Fibroblast of skin of back (primary cell): ENCODE measurements around the gene SYNDIG1L.
A peak's percentile ranks its signal among the peaks of the same experiment; 100 is the strongest.
"Not testable (repeated sequence)": the region's sequence is repeated elsewhere in the genome, so short reads cannot be mapped to it uniquely, and the experiment has no call there.

ENCODE experiments used
- DNase-seq: peaks from one replicate; pipeline ENCODE4 v3.0.0-alpha.2; 2013

Gene SYNDIG1L

DNA sequence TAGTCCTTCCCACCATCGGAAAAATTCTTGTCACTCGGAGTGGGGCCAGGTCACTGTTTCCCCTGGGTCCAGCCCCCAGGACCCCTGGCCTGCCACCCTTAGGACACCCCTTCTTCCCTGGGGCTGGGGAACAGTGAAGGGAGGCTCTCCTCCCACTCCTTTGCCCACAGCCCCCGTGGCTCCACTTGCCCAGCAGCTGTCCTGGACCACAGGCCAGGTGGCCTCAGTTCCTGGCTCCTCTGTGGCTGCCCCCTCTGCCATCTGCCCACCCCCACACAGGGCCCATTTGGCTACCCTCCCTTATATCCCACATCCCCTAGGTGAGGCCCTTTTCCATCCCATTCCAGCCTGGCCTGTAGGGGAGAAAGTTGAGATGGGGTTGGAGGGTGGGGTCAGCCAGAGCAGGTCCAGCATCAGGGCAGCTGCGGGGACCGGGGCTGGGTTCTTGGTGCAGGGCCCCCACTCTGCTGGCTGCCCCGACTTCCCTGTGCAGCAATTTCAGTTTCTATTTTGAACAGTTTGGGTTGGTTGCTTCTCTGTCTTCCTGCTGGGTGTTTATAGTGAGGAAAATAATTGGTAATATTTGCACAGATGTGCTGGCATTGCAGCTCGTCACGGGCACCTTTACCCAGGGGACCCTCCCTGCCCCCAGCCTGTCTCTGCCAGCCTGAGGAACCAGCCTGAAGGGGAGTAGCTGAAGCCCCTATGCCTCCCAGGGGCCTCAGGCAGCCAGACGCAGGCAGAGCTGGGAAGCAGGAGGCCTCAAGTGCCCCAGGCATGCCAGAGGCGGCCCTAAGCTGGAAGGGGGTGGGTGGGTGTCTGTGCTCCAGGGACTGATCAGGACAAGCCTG, 23.4 kb downstream of the SYNDIG1L start:
- no peak for DNase-seq

DNA sequence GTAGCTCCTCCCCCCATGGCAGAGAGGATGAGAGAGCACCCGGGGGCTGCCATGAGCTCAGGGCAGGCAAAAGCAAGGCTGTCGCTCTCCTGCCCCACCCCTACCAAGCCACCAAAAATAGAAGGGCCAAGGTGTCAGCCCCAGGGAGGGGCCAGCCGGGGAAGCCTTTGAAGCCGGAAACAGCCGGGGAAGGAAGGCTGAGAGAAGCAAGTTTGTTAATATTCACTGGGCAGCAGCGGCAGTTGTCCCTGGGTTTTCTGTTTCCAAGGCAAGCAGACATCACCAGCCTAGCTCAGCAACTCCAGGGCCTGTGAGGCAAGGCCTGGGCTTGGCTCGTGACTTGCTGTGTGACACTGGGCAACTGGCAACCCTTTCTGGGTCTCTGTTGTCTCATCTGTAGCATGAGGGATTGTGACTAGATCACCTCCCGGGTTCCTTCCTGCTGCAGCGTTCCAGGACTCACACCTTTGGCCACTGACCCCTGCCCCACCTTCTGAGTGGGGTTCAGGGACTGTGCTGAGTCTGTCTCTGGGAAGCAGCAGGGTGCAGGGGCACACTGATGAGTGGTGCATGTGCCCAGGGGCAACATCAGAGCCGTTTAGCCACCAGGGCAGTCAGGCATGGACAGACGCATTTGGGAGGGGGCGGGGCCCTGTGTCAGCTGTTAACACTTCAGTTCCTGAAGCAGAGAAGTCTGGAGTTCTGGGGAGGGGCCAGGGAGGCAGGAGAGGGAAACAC, 24.3 kb downstream of the SYNDIG1L start:
- DNase-seq: peak; percentile 1

DNA sequence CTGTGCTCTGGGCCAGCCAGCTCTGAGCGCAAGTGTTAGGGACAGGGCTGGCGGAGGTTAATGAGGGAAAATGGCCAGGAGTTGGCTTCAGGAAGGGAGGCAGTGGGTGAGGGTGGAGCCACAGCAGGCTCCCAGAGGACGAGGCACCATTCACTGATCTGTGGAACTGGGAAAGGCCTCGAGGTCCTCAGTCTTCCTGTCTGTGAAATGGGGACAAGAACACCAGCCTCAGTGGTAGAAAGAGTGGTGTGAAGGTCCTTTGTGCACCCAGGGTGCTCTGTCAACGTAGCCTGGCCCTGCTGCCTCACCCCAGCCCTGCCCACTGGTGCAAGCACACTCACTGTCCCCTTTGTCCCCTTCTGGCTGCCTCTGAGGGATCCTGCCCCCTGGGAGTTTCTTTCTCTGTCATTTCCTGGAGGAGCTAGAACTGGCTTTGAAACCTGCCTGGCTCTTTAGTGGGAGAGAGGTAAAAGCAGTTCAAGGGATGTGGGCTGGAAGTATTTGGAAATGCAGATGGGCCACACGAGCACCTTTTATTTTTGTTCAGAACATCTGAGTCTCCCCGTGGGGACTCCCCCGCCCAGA, 25.0 kb downstream of the SYNDIG1L start:
- DNase-seq: no peak

DNA sequence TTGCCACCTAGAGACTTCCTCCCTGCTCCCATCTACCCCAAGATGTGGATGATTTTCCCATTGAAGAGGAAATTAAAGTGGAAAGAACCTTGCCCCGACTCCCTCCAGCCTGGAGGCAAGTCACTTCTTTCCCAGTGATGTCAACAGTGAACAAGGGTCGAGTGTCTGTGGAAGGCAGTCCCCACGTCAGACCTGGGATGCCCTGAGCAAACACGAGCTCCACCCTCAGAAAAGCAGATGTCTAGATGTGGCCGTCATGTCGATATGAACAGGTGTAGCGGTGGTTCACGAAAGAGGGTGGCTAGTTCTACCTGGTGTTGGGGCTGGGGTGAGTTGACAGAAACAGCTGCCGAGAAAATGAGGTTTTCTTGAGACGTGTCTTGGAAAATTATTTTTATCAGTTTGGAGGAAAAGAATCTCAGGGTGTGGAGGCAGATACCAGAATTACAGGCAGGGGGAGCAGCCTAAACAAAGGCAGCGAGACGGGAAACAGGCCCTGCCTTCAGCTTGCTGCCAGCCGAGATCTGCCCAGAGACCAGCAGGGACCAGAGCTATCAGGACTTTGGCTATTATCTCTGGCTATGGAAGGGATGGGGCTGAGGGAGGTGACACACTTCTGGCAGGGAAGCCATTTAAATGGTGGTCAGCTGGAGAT, 25.9 kb downstream of the SYNDIG1L start:
- no peak for DNase-seq

DNA sequence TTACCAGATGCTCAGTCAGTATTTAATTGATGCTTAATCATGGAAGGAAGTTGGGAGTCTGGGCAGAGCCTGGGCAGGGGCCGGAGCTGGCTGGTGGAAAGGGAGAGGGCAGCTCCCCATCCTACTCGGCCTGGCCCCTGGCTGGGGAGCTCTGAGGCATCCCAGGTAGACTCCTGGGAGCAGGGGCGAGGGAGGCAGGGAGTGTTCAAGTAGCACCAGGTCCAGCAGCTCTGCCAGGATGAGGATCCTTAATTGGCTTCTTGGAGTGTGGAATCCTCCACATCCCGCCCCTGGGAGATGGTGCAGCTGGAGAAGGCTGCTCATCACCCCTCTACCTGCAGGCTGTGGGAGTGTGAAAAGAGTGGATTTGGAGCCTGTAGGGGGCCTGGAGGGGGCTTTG, 30.9 kb downstream of the SYNDIG1L start:
- no peak for DNase-seq

DNA sequence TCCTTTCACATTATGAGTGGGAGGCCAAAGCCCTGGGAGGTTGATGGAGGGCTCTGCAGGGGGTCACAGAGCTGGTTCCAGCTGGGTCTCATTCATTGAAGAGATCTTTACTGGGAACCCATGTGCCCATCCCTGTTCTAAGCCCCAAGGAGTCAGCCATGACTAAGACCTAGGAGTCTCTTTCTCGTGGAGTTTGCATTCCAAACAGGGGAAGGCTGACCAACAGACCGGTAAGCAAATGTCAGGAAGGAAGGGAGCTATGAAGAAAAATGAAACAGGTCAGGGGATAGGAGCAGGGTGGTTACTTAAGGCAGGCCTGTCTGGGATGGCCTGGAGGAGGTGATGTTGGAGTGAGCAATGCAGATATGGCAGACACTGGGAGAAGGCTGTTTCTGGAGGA, 31.5 kb downstream of the SYNDIG1L start:
- no peak for DNase-seq

DNA sequence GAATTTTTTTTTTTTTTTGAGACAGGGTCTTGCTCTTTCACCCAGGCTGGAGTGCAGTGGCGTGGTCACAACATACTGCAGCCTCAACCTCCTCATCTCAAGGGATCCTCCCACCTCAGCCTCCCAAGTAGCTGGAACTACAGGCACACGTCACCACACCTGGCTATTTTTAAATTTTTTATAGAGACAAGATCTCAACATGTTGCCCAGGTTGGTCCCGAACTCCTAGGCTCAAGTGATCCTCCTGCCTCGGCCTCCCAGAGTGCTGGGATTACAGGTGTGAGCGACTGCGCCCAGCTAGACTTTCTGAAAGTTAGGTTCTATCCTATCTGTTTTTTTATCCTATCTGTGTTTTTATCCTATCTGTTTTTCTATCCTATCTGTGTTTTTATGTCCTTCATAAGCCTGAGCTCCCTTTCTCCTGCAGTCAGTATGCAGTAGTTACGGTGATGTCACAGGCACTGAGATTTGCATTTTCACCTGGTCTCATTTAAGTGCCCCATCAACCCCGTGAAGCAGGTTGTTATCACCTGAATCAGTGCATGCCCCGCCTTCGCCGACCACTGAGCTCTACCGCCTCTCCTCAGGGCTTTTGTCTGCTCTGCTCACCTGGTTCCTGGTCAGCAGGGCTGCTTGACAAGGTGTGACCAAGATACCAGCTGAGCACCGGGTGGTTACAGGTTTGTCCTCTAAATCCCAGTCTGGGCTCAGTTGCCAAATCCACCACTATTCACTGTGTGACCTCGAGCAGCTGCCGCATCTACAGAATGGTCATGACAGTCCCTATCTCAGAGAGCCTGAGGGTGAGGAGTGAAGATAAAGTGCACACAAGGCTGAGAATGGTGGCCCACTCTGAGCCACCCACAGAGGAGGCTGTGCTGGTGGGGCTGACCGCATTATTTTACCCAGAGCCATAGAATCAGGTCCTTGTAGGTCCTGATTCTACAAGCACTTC, 33.1 kb downstream of the SYNDIG1L start:
- DNase-seq: no peak

DNA sequence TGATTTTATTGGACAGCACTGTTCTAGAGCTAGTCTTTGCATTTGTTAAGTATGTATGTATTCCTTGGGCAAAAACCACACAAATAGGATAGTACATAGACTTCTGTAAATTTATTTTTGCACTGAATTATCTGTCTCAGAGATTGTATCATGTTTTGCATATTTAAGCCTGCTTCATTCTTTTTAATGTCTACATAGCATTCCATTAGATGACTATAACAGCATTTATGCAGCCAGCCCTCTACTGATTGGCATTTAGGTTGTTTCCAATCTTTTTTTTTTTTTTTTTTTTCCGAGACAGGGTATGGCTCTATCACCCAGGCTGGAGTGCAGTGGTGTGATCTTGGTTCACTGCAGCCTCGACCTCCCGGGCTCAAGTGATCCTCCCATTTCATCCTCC, 34.5 kb downstream of the SYNDIG1L start:
- peak; percentile 13 for DNase-seq

DNA sequence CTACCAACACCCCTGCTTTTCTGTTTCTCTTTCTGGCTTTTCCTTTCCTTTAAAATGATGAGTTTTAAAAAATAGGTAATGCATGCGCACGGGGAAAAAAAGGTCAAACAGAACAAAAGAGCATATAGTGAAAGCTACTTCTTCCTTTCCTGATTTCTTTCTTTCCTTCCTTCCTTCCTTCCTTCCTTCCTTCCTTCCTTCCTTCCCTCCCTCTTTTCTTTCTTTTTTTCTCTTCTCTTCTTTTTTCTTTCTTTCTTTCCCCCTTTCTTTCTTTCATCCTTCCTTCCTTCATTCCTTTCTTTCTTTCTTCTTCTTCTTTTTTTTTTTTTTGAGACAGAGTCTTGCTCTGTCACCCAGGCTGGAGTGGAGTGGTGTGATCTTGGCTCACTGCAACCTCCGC, 35.5 kb downstream of the SYNDIG1L start:
- DNase-seq: not testable (repeated sequence)

DNA sequence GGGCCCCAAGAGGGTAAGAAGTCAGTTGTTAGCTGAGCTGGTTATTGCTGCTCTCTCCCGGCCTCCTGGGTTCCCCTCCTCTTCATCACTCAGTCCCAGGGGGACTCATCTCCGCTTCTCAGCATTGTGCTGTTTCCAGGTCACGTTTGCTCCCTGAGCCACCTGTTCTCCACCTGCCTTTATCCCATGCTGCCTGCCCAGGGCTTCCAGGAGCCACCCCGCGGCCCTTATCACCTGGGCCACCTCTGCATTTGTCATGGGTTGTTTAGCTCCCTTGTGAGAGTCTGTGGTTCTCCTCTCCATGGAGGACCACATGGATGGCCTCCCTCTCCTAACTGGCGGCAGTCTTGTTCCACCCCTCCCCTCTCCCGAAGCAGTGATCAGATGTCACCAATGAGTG, 36.0 kb downstream of the SYNDIG1L start:
- DNase-seq: no peak

DNA sequence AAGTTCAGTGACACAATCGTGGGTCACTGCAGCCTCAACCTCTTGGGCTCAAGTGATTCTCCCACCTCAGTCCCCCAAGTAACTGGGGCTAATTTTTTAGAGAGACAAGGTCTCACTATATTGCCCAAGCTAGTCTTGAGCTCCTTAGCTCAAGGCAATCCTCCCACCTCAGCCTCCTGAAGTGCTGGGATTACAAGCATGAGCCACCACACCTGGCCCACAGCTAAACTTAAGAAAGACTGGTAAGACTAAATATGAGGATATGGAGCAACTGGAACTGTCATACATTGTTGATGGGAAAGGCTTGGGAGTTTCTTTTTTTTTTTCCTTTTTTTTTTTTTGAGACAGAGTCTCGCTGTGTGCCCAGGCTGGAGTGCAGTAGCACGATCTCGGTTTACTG, 43.8 kb downstream of the SYNDIG1L start:
- DNase-seq: no peak

DNA sequence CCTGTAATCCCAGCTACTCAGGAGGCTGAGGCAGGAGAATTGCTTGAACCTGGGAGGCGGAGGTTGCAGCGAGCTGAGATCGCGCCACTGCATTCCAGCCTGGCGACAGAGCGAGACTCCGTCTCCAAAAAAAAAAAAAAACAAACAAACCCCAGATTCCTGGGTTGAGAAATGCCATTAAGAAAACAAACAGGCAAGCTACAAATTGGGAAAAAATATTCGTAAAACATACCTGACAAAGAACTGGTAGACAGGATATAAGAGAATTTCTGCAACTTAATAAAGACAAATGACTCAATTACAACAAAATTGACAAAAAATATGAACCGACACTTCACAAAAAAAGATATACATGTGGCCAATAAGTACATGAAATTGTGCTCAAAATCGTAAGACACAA, 44.4 kb downstream of the SYNDIG1L start:
- DNase-seq: not testable (repeated sequence)

DNA sequence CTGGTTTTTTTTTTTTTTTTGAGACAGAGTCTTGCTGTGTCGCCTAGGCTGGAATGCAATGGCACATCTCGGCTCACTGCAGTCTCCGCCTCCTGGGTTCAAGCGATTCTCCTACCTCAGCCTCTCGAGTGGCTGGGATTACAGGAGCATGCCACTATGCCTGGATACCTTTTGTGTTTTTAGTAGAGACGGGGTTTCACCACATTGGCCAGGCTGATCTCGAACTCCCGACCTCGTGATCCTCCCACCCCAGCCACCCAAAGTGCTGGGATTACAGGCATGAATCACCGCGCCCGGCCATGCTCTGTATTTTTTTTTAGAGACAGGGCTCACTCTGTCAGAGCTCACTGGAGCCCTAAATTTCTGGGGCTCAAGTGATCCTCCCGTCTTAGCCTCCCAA, 45.2 kb downstream of the SYNDIG1L start:
- no peak for DNase-seq

DNA sequence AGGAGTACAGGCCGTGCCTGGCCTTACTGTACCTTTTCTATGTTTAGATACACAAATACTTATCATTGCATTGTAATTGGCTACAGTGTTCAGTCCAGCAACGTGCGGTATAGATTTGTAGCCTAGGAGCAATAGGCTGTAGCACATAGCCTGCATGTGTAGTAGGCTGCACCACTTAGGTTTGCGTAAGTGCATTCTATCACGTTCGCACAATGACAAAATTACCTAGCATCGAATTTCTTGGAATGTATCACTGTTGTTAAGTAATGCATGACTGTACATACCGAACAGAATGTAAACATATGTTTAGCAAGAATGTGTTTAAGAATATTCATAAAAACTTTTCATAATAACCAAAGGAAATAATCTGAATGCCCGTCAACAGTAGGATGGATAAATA, 45.8 kb downstream of the SYNDIG1L start:
- no peak for DNase-seq

DNA sequence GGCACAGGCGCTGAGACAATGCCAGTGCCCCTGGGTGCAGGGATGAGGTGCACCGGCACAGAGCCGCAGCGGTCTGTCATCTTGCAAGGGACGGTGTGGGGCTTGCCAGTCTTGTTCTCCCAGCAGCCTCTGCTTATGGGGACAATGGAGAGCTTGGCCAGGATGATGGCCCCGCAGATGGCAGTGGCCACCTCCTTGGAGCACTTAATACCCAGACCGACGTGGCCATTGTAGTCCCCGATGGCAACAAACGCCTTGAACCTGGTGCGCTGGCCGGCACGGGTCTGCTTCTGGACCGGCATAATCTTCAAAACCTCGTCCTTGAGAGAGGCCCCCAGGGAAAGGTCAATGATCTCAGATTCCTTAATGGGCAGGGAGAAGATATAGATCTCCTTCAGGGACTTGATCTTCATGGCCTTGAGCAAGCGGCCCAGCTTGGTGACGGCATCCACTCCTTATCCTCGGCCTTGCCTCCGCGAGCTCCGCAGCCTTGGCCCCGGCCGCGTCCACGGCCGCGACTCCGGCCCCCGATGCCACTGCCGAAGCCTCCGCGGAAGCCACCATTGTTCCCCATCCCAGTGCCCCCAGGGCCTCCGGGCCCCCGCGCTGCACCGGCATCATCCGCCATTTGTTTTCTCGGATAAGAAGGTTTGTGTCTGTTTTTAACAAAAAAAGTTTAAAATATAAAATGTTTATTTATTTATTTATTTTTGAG, 47.9 kb downstream of the SYNDIG1L start:
- DNase-seq: no peak

DNA sequence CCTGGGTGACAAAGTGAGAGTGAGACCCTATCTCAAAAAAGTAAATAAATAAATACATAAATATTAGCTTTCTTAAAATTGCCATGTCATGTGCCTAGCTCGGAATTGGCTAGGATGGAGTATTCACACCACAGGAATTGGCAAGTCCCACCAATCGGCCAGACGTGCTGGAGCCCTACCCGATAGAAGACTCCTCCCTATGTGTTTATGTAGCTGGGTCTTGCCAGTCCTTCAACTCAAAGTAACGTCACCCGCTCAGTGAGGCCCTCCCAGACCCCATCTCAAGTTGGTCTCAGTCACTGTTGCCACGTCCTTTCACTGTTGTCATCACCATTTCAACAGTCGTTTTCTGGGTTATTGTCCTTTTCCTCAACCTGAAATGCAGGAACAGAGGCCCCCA, 57.6 kb downstream of the SYNDIG1L start:
- DNase-seq: no peak

DNA sequence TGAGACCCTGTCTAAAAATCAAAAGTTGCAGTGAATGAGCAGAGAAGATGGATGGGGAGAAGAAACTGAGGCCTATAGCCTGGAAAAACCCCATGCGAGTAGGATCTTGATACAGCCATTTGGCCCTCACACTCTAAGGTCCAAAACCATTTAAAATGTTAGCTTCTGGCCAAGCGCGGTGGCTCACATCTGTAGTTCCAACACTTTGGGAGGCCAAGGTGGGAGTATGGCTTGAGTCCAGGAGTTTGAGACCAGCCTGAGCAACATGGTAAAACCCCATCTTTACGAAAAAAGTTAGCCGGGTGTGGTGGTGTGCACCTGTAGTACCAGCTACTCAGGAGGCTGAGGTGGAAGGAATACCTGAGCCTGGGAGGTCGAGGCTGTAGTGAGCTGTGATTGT, 58.0 kb downstream of the SYNDIG1L start:
- DNase-seq: no peak

DNA sequence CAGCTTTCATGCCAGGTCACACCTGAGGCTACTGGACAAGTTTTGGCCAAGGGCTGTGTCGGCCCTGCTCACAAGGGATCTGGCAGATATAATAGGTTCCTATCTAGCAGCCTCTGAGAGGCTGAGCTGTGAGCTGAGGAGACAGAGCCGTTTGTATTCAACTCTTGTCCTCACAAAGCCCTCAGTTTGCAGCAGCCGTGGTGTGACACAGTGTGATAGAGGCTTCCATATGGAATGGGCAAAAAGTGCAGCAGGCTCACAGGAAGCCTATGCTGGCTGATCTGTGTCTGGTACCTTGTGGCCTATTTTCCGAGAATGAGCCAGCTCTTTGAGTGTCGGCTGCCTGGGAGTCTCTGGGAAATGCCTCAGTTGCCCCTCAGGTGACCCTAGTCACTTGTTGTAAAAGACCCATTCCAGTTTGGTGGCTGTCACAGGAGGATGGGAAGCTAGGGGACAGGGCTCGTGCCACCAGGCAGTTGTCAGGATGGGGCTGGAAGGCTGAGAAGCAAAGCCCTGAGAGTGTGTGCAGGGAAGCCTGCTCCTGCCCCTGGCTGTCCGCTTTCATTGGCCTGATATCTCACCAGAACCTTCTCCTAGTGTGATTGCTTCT, 61.6 kb downstream of the SYNDIG1L start:
- no peak for DNase-seq

DNA sequence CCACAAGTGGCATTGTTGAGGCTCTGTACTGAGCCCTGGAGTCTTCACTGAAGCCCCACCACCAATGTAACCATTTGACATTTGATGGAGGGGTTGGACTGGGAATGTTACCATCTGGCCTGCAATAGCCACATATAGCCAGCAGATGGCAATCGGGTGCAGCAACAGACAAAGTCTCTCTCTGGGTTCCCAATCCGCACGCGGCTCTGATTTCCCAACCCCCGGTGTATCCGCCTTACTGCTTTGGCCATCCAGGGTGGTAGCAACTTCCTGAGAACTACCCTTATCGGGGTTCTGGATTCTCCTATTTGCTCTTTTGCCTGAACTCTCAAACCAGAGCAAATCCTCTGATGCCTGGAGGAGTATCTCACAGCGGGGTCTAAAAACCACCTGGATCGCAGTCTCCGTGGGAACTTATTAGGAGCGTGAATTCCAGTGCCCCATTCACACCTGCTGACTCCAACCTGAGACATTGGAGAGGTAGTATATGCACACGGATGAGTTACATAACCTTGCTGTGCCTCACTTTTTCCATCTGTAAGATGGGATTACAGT, 63.6 kb downstream of the SYNDIG1L start:
- DNase-seq: peak; percentile 72

DNA sequence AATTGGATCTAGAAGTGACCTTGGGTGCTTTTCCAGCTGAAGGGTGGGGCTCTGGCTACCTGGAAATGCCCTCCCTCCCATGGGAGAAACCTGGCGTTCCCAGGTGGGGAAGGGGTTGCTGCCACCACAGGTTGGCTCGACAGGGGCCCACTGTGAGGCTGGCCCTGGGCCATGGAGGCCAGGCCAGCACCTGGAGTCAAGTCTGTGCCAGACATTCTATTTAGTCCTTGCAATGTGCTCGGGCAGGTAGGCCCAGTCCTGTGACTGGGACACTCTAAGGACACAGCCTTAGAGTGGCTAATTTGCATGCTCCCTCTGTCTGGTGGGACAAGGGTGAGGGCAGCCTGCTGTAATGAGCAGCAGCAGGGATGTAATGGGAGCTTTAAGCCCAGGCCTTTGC, 65.8 kb downstream of the SYNDIG1L start:
- no peak for DNase-seq
